ENCODE measurements around the gene MEIS1. TPM values are rescaled to one million over a fixed set of nuclear protein-coding genes. Genes with fewer than 3 reads are reported as not detected.

The MEIS1 gene
- total RNA-seq, 1 experiment from 2014 or later = 4.1 TPM

- H3K9me3 ChIP-seq (ENCODE audit: low read length) = no peaks in the 10 kb centered on the region
- DNase-seq = no peak
- ATAC-seq = no peak
- TF ChIP-seq EZH2phosphoT487 (IDR thresholded peaks at IDR 0.05; ENCODE audit: borderline replicate concordance, low read length) = no peak
- TF ChIP-seq EZH2 (IDR thresholded peaks at IDR 0.05; ENCODE audit: low read length, unreplicated experiment) = no peak
- no peak for TF ChIP-seq CTCF (conservative IDR thresholded peaks at IDR 0.05; ENCODE audit: low read depth, low read length)
- no peaks in the 10 kb centered on the region for H3K79me2 ChIP-seq (ENCODE audit: low read length)
- H3K27me3 ChIP-seq (ENCODE audit: low read length) = no peaks in the 10 kb centered on the region
- ChIA-PET POLR2A (ENCODE audit: unreplicated experiment) (no interaction called here), CTCF (no interaction called here)
- no peak overlapping the region for H2AFZ ChIP-seq (ENCODE audit: low read length)
- intact Hi-C loops (cut with micrococcal nuclease) = no loop called here
- H3K4me3 ChIP-seq (ENCODE audit: low read length) = no peak overlapping the region
- no peaks in the 10 kb centered on the region for H3F3A ChIP-seq (ENCODE audit: low read length, unreplicated experiment)
- H4K20me1 ChIP-seq (ENCODE audit: low read length) = no peaks in the 10 kb centered on the region
- no TSS peak for BruUV-seq (replicated peaks)
- no peaks in the 10 kb centered on the region for H3K4me1 ChIP-seq (ENCODE audit: insufficient read depth, low read length)
- H3K4me2 ChIP-seq (ENCODE audit: low read length) = no peak overlapping the region
- no peak overlapping the region for H3K27ac ChIP-seq (ENCODE audit: low read length)
- no peaks in the 10 kb centered on the region for H3K9me2 ChIP-seq (replicated peaks; ENCODE audit: low read length)
- H3K36me3 ChIP-seq (ENCODE audit: low read depth, low read length) = no peaks in the 10 kb centered on the region
- H3K9ac ChIP-seq (ENCODE audit: low read length) = no peak overlapping the region
Observed at GRCh38 chr2:66523990-66524389, 89.1 kb downstream of the MEIS1 start.

- H3K9me2 ChIP-seq (replicated peaks; ENCODE audit: low read length) = no peaks in the 10 kb centered on the region
- DNase-seq = no peak
- no peaks in the 10 kb centered on the region for H3K36me3 ChIP-seq (ENCODE audit: low read depth, low read length)
- no peak overlapping the region for H3K4me3 ChIP-seq (ENCODE audit: low read length)
- intact Hi-C loops (cut with micrococcal nuclease) = no loop called here
- ATAC-seq = no peak
- POLR2A ChIA-PET (ENCODE audit: unreplicated experiment) = no interaction called here
- H3K27me3 ChIP-seq (ENCODE audit: low read length) = no peaks in the 10 kb centered on the region
- H3K4me2 ChIP-seq (ENCODE audit: low read length) = no peak overlapping the region
- CTCF ChIA-PET = no interaction called here
- H3K27ac ChIP-seq (ENCODE audit: low read length) = no peak overlapping the region
- H3K4me1 ChIP-seq (ENCODE audit: insufficient read depth, low read length) = no peaks in the 10 kb centered on the region
- no peaks in the 10 kb centered on the region for H3F3A ChIP-seq (ENCODE audit: low read length, unreplicated experiment)
- H3K79me2 ChIP-seq (ENCODE audit: low read length) = no peaks in the 10 kb centered on the region
- no peak overlapping the region for H3K9ac ChIP-seq (ENCODE audit: low read length)
- no peak for TF ChIP-seq EZH2 (IDR thresholded peaks at IDR 0.05; ENCODE audit: low read length, unreplicated experiment)
- no peak for TF ChIP-seq EZH2phosphoT487 (IDR thresholded peaks at IDR 0.05; ENCODE audit: borderline replicate concordance, low read length)
- no peak for TF ChIP-seq CTCF (conservative IDR thresholded peaks at IDR 0.05; ENCODE audit: low read depth, low read length)
- BruUV-seq (replicated peaks) = no TSS peak
- H2AFZ ChIP-seq (ENCODE audit: low read length) = no peak overlapping the region
- H3K9me3 ChIP-seq (ENCODE audit: low read length) = no peaks in the 10 kb centered on the region
- no peaks in the 10 kb centered on the region for H4K20me1 ChIP-seq (ENCODE audit: low read length)
Observed at GRCh38 chr2:66525606-66526005, 90.7 kb downstream of the MEIS1 start.

- H3K9ac ChIP-seq (ENCODE audit: low read length) = no peak overlapping the region
- TF ChIP-seq CTCF (conservative IDR thresholded peaks at IDR 0.05; ENCODE audit: low read depth, low read length) = no peak
- TF ChIP-seq EZH2phosphoT487 (IDR thresholded peaks at IDR 0.05; ENCODE audit: borderline replicate concordance, low read length) = no peak
- no peak for TF ChIP-seq EZH2 (IDR thresholded peaks at IDR 0.05; ENCODE audit: low read length, unreplicated experiment)
- H3K27ac ChIP-seq (ENCODE audit: low read length) = no peak overlapping the region
- no peaks in the 10 kb centered on the region for H4K20me1 ChIP-seq (ENCODE audit: low read length)
- H2AFZ ChIP-seq (ENCODE audit: low read length) = no peak overlapping the region
- no peak overlapping the region for H3K4me3 ChIP-seq (ENCODE audit: low read length)
- CTCF ChIA-PET = no interaction called here
- no peak for DNase-seq
- no peak for ATAC-seq
- intact Hi-C loops (cut with micrococcal nuclease) = no loop called here
- no peaks in the 10 kb centered on the region for H3K9me3 ChIP-seq (ENCODE audit: low read length)
- no peaks in the 10 kb centered on the region for H3K36me3 ChIP-seq (ENCODE audit: low read depth, low read length)
- no peaks in the 10 kb centered on the region for H3K27me3 ChIP-seq (ENCODE audit: low read length)
- POLR2A ChIA-PET (ENCODE audit: unreplicated experiment) = no interaction called here
- BruUV-seq (replicated peaks) = no TSS peak
- H3K79me2 ChIP-seq (ENCODE audit: low read length) = no peaks in the 10 kb centered on the region
- no peaks in the 10 kb centered on the region for H3F3A ChIP-seq (ENCODE audit: low read length, unreplicated experiment)
- H3K4me2 ChIP-seq (ENCODE audit: low read length) = no peak overlapping the region
- no peaks in the 10 kb centered on the region for H3K9me2 ChIP-seq (replicated peaks; ENCODE audit: low read length)
- H3K4me1 ChIP-seq (ENCODE audit: insufficient read depth, low read length) = no peaks in the 10 kb centered on the region
Observed at GRCh38 chr2:66526180-66526579, 91.3 kb downstream of the MEIS1 start.
